SK-N-SH (cell line): Measurements from ENCODE around the gene BTBD16. TPM values are rescaled to one million over a fixed set of nuclear protein-coding genes. Genes with fewer than 3 reads are reported as not detected.

Experiments used
- CTCF ChIA-PET: fragments of 300-600, 350-600 bp; formaldehyde crosslinking; extraction: SDS; loops from one replicate; lab custom pipeline; 2021; lab: Yijun Ruan, JAX
- POLR2A ChIA-PET: fragments of 350-600 bp; sonication (Branson Sonifier 250); formaldehyde crosslinking; extraction: SDS; loops from one replicate; lab custom pipeline; 2020; ENCODE audit warnings: antibody characterized with exemption, inconsistent platforms; lab: Yijun Ruan, JAX
- DNase-seq: peaks from one replicate; pipeline ENCODE4 v3.0.0; 2012
- H2AFZ ChIP-seq: fragments of 200-600 bp; sonication (generic); 2 replicates; pipeline ENCODE4 v1.8.1; 2016; ENCODE audit warnings: antibody characterized with exemption, mild to moderate bottlenecking, low read depth
- H3F3A ChIP-seq: fragments of 200-600 bp; sonication (generic); replicated peaks from 2 replicates; pipeline ENCODE3; 2016; ENCODE audit warnings: antibody characterized with exemption, mild to moderate bottlenecking; ENCODE audit not compliant: insufficient read depth
- H3K27ac ChIP-seq, 2 experiments: fragments of 200-500 bp in 1 of 2; fragments of 200-600 bp in 1 of 2; sonication (Bioruptor generic) in 1 of 2; sonication (generic), shearing (Covaris generic) in 1 of 2; 2 replicates each; pipeline versions ENCODE4 v1.5.1 to v1.6.1; 2014 to 2016; ENCODE audit warnings: low read depth in 2 of 2, inconsistent platforms in 1 of 2, low read length in 1 of 2, mild to moderate bottlenecking in 1 of 2, mixed read lengths in 1 of 2
- H3K27me3 ChIP-seq: fragments of 200-600 bp; sonication (generic), shearing (Covaris generic); 2 replicates; pipeline ENCODE4 v1.6.1; 2016; ENCODE audit warnings: mixed run types; ENCODE audit not compliant: insufficient read depth
- H3K36me3 ChIP-seq, 2 experiments: fragments of 200-500 bp in 1 of 2; fragments of 200-600 bp in 1 of 2; sonication (Bioruptor generic) in 1 of 2; sonication (generic) in 1 of 2; replicated peaks in 1 of 2; 2 replicates each; pipeline versions ENCODE3 to v1.5.1; 2014 to 2016; ENCODE audit warnings: low read length in 1 of 2, mild to moderate bottlenecking in 1 of 2; ENCODE audit not compliant: insufficient read depth in 2 of 2, control insufficient read depth in 1 of 2
- H3K4me1 ChIP-seq, 2 experiments: fragments of 200-500 bp in 1 of 2; fragments of 200-600 bp in 1 of 2; sonication (Bioruptor generic) in 1 of 2; sonication (generic), shearing (Covaris generic) in 1 of 2; 2 replicates each; pipeline versions ENCODE4 v1.5.1 to v1.6.1; 2014 to 2016; ENCODE audit warnings: low read depth in 1 of 2, low read length in 1 of 2, mixed run types in 1 of 2; ENCODE audit not compliant: insufficient read depth in 2 of 2, control insufficient read depth in 1 of 2
- H3K4me2 ChIP-seq: fragments of 200-600 bp; sonication (generic), shearing (Covaris generic); 2 replicates; pipeline ENCODE4 v1.6.1; 2017; ENCODE audit warnings: mixed run types
- H3K4me3 ChIP-seq, 2 experiments: fragments of 200-500 bp in 1 of 2; fragments of 200-600 bp in 1 of 2; sonication (Bioruptor generic) in 1 of 2; sonication (generic), shearing (Covaris generic) in 1 of 2; 2 replicates each; pipeline versions ENCODE4 v1.5.1 to v1.8.1; 2014 to 2016; ENCODE audit warnings: low read depth in 2 of 2, inconsistent platforms in 1 of 2, low read length in 1 of 2, mild to moderate bottlenecking in 1 of 2, mixed read lengths in 1 of 2, moderate library complexity in 1 of 2
- H3K79me2 ChIP-seq: fragments of 200-600 bp; sonication (generic); 2 replicates; pipeline ENCODE4 v1.8.1; 2017; ENCODE audit warnings: mild to moderate bottlenecking; ENCODE audit not compliant: insufficient read depth
- H3K9ac ChIP-seq: fragments of 200-600 bp; sonication (generic); 2 replicates; pipeline ENCODE4 v1.6.1; 2017; ENCODE audit warnings: mixed run types
- H3K9me2 ChIP-seq: fragments of 200-600 bp; sonication (generic); 2 replicates; pipeline ENCODE4 v1.6.1; 2017; ENCODE audit warnings: mixed run types
- H3K9me3 ChIP-seq: fragments of 200-600 bp; sonication (generic); 2 replicates; pipeline ENCODE4 v1.6.1; 2017; ENCODE audit warnings: mixed run types, mild to moderate bottlenecking, moderate library complexity
- H4K20me1 ChIP-seq: fragments of 200-600 bp; sonication (generic); 2 replicates; pipeline ENCODE4 v1.6.1; 2017; ENCODE audit warnings: mild to moderate bottlenecking, mixed run types; ENCODE audit not compliant: insufficient read depth
- ELF1 ChIP-seq: IDR thresholded peaks from 2 replicates; pipeline ENCODE4 v1.4.0; 2012
- FOXJ3 ChIP-seq: sonication (generic); formaldehyde crosslinking; IDR thresholded peaks from 2 replicates; pipeline ENCODE4 v1.5.1; 2020; ENCODE audit warnings: mild to moderate bottlenecking, missing genetic modification reagents
- FOXM1 ChIP-seq: IDR thresholded peaks from 2 replicates; pipeline ENCODE4 v1.4.0; 2012; ENCODE audit warnings: low read depth, mild to moderate bottlenecking
- GABPA ChIP-seq: IDR thresholded peaks from 2 replicates; pipeline ENCODE4 v1.4.0; 2012; ENCODE audit warnings: low read depth, mild to moderate bottlenecking
- GATA2 ChIP-seq: sonication (generic); formaldehyde crosslinking; IDR thresholded peaks from 2 replicates; pipeline ENCODE4 v1.5.0; 2020; ENCODE audit warnings: mild to moderate bottlenecking, missing genetic modification reagents
- IRF3 ChIP-seq: fragments of 150-350 bp; IDR thresholded peaks from 2 replicates; pipeline ENCODE4 v1.6.1; 2016; ENCODE audit warnings: mild to moderate bottlenecking, low read depth, low read length
- JUND ChIP-seq: IDR thresholded peaks from 2 replicates; pipeline ENCODE4 v1.4.0; 2012
- NFIC ChIP-seq: IDR thresholded peaks from 2 replicates; pipeline ENCODE4 v1.4.0; 2012; ENCODE audit warnings: borderline replicate concordance
- POLR2AphosphoS5 ChIP-seq: IDR thresholded peaks from 2 replicates; pipeline ENCODE4 v1.6.1; 2012; ENCODE audit warnings: low read depth, low read length
- RCOR1 ChIP-seq: fragments of 150-350 bp; IDR thresholded peaks from 2 replicates; pipeline ENCODE4 v1.6.1; 2017; ENCODE audit warnings: antibody characterized with exemption, low read length
- RFX5 ChIP-seq: IDR thresholded peaks from 2 replicates; pipeline ENCODE4 v1.6.1; 2012; ENCODE audit warnings: mild to moderate bottlenecking, improper control_type of control experiment, low read length
- SIN3A ChIP-seq: IDR thresholded peaks from 2 replicates; pipeline ENCODE4 v1.6.1; 2012; ENCODE audit warnings: low read depth, mild to moderate bottlenecking, low read length, moderate library complexity, borderline replicate concordance
- TAF1 ChIP-seq: IDR thresholded peaks from 2 replicates; pipeline ENCODE4 v1.6.1; 2012; ENCODE audit warnings: low read depth, mild to moderate bottlenecking, low read length, moderate library complexity, borderline replicate concordance
- TCF12 ChIP-seq: IDR thresholded peaks from 2 replicates; pipeline ENCODE4 v1.4.0; 2012
- USF1 ChIP-seq: IDR thresholded peaks from 2 replicates; pipeline ENCODE4 v1.4.0; 2012; ENCODE audit warnings: low read depth, borderline replicate concordance
- ZBTB33 ChIP-seq: IDR thresholded peaks from 2 replicates; pipeline ENCODE4 v1.4.0; 2012; ENCODE audit warnings: low read depth, borderline replicate concordance
- WGBS: methylation state at CpG from one replicate; pipeline ENCODE4 v1.1.6; 2017; ENCODE audit warnings: low lambda C conversion rate; 5-methylcytosine and 5-hydroxymethylcytosine counted together
- polyA plus RNA-seq, 3 experiments: library from polyadenylated mRNA; depleted of rRNA; stranded (reverse); fragments of >200 nt; gene quantifications; 2 replicates each; pipeline ENCODE4 v1.2.3, GENCODE V29; 2012

BTBD16 gene
- polyA plus RNA-seq, 1 of the 3 experiments (the other 2 are of a cell fraction): not detected

- WGBS: 59% methylated on average over 4 of the region's 4 CpGs
- Histone ChIP-seq H4K20me1 (no peaks in the 10 kb centered on the region), H3F3A (no peaks in the 10 kb centered on the region), H3K27me3 (no peaks in the 10 kb centered on the region), H3K9ac (no peak overlapping the region), H3K4me3 (no peak overlapping the region), H3K79me2 (no peaks in the 10 kb centered on the region), H3K9me2 (no peaks in the 10 kb centered on the region), H3K4me1 (no peaks in the 10 kb centered on the region), H3K4me2 (no peak overlapping the region), H3K27ac (no peak overlapping the region), H3K36me3 (no peaks in the 10 kb centered on the region), H2AFZ (no peak overlapping the region), H3K9me3 (no peaks in the 10 kb centered on the region)
- no peak for TF ChIP-seq GATA2 (CRISPR knock-in tag)
- TF ChIP-seq RCOR1: no peak
- no peak for TF ChIP-seq GABPA
- TF ChIP-seq ZBTB33: no peak
- TF ChIP-seq JUND: no peak
- TF ChIP-seq RFX5: no peak
- no peak for TF ChIP-seq NFIC
- no peak for TF ChIP-seq POLR2AphosphoS5
- no peak for TF ChIP-seq IRF3
- no peak for TF ChIP-seq SIN3A
- no peak for TF ChIP-seq TCF12
- no peak for TF ChIP-seq TAF1
- TF ChIP-seq FOXJ3 (CRISPR knock-in tag): no peak
- no peak for TF ChIP-seq FOXM1
- no peak for TF ChIP-seq USF1
- no peak for TF ChIP-seq ELF1
- POLR2A ChIA-PET: no interaction called here
- CTCF ChIA-PET: interaction anchor here (0.6 to 1.6 kb wide), 4 partner anchors 12 to 495 kb away, joined by 3 to 6 read pairs (median 4); no protein-coding TSS in a partner anchor
- no peak for DNase-seq
Observed at GRCh38 chr10:122346326-122346950, 75.3 kb downstream of the BTBD16 start.
